Activated T-helper 1 cell treated with Interleukin-2 at 50 U/mL for 16 hours (primary cell): ENCODE measurements around the gene WDFY2.
"Not testable (repeated sequence)": the region's sequence is repeated elsewhere in the genome, so short reads cannot be mapped to it uniquely, and the experiment has no call there.

Experiments
- DNase-seq: peaks from one replicate; pipeline ENCODE4 v3.0.0-alpha.2; 2020; ENCODE audit warnings: low read depth

Gene WDFY2

GRCh38 chr13:51666374-51666773, 82.1 kb downstream of the WDFY2 start:
- DNase-seq = no peak

GRCh38 chr13:51666839-51667238, 82.6 kb downstream of the WDFY2 start:
- DNase-seq = no peak

GRCh38 chr13:51668580-51669195, 84.4 kb downstream of the WDFY2 start:
- no peak for DNase-seq

- no peak for DNase-seq
These were observed 88.9 kb downstream of the WDFY2 start for GRCh38 chr13:51673165-51673564.

GRCh38 chr13:51674276-51674675, 90.0 kb downstream of the WDFY2 start:
- no peak for DNase-seq

- no peak for DNase-seq
These were observed 91.1 kb downstream of the WDFY2 start for GRCh38 chr13:51675385-51675784.

- no peak for DNase-seq
These were observed 91.6 kb downstream of the WDFY2 start for GRCh38 chr13:51675877-51676276.

GRCh38 chr13:51676739-51677138, 92.5 kb downstream of the WDFY2 start:
- DNase-seq = no peak

- no peak for DNase-seq
These were observed 94.2 kb downstream of the WDFY2 start for GRCh38 chr13:51678420-51678819.

- DNase-seq = no peak
These were observed 95.4 kb downstream of the WDFY2 start for GRCh38 chr13:51679616-51680015.

- DNase-seq = no peak
These were observed 96.9 kb downstream of the WDFY2 start for GRCh38 chr13:51681037-51681678.

GRCh38 chr13:51682686-51683085, 98.4 kb downstream of the WDFY2 start:
- no peak for DNase-seq

- DNase-seq = no peak
These were observed 99.3 kb downstream of the WDFY2 start for GRCh38 chr13:51683597-51683996.

GRCh38 chr13:51684076-51684475, 99.8 kb downstream of the WDFY2 start:
- no peak for DNase-seq

- DNase-seq = no peak
These were observed 103.9 kb downstream of the WDFY2 start for GRCh38 chr13:51687947-51688714.

- DNase-seq = no peak
These were observed 104.8 kb downstream of the WDFY2 start for GRCh38 chr13:51688937-51689662.

- DNase-seq = no peak
These were observed 105.4 kb downstream of the WDFY2 start for GRCh38 chr13:51689663-51689996.

GRCh38 chr13:51695677-51696076, 111.4 kb downstream of the WDFY2 start:
- not testable (repeated sequence) for DNase-seq

- no peak for DNase-seq
These were observed 112.9 kb downstream of the WDFY2 start for GRCh38 chr13:51697181-51697580.

- DNase-seq = no peak
These were observed 113.6 kb downstream of the WDFY2 start for GRCh38 chr13:51697855-51698254.

- DNase-seq = no peak
These were observed 114.1 kb downstream of the WDFY2 start for GRCh38 chr13:51698352-51698751.

GRCh38 chr13:51704399-51705313, 120.4 kb downstream of the WDFY2 start:
- no peak for DNase-seq
